SK-N-SH treated with all-trans-retinoic acid at 6 μM for 48 hours (cell line): ENCODE measurements around the gene LYST.

Experiments
- ATAC-seq: fragments of 200-7000 bp; cut with Tn5 transposase; 3 replicates; pipeline ENCODE4 v1.9.1; 2020; ENCODE audit warnings: mild to moderate bottlenecking, moderate library complexity
- ARNTL ChIP-seq: fragments of 450-650 bp; formaldehyde crosslinking; IDR thresholded peaks from 2 replicates; pipeline ENCODE4 v1.5.0; 2020; ENCODE audit warnings: low read depth, mild to moderate bottlenecking, moderate library complexity, borderline replicate concordance
- BACH2 ChIP-seq: fragments of 250-450 bp; sonication (Bioruptor Pico); IDR thresholded peaks from 2 replicates; pipeline ENCODE4 v1.9.0; 2021; ENCODE audit warnings: mild to moderate bottlenecking, borderline replicate concordance
- CREB5 ChIP-seq: fragments of 250-450 bp; sonication (Bioruptor Pico); IDR thresholded peaks from 2 replicates; pipeline ENCODE4 v1.5.1; 2020; ENCODE audit warnings: low read depth, mild to moderate bottlenecking, moderate library complexity
- CSDC2 ChIP-seq: fragments of 250-450 bp; sonication (Bioruptor Pico); IDR thresholded peaks from 2 replicates; pipeline ENCODE4 v1.5.0; 2020; ENCODE audit warnings: mild to moderate bottlenecking, moderate library complexity
- CSRNP3 ChIP-seq: fragments of 250-450 bp; sonication (Bioruptor Pico); IDR thresholded peaks from 2 replicates; pipeline ENCODE4 v1.5.1; 2021; ENCODE audit warnings: mild to moderate bottlenecking, moderate library complexity
- ESRRG ChIP-seq: fragments of 250-450 bp; sonication (Bioruptor Pico); IDR thresholded peaks from 2 replicates; pipeline ENCODE4 v1.6.1; 2021; ENCODE audit warnings: mild to moderate bottlenecking
- GLIS3 ChIP-seq: fragments of 250-450 bp; sonication (Bioruptor Pico); IDR thresholded peaks from 2 replicates; pipeline ENCODE4 v1.5.0; 2020; ENCODE audit warnings: mild to moderate bottlenecking, moderate library complexity
- ISL1 ChIP-seq: fragments of 250-450 bp; sonication (Bioruptor Pico); IDR thresholded peaks from 2 replicates; pipeline ENCODE4 v2.1.2; 2022; ENCODE audit warnings: mild to moderate bottlenecking, moderate library complexity
- PATZ1 ChIP-seq: fragments of 250-450 bp; sonication (Bioruptor Pico); IDR thresholded peaks from 2 replicates; pipeline ENCODE4 v1.8.0; 2020; ENCODE audit warnings: mild to moderate bottlenecking, moderate library complexity, borderline replicate concordance
- PPARA ChIP-seq: fragments of 250-450 bp; sonication (Bioruptor Pico); IDR thresholded peaks from 2 replicates; pipeline ENCODE4 v1.5.0; 2020; ENCODE audit warnings: mild to moderate bottlenecking, borderline replicate concordance
- RARB ChIP-seq: fragments of 250-450 bp; sonication (Bioruptor Pico); IDR thresholded peaks from 2 replicates; pipeline ENCODE4 v1.8.0; 2021; ENCODE audit warnings: mild to moderate bottlenecking, moderate library complexity
- ZC3H10 ChIP-seq: fragments of 250-450 bp; sonication (Bioruptor Pico); IDR thresholded peaks from 2 replicates; pipeline ENCODE4 v1.5.1; 2021; ENCODE audit warnings: mild to moderate bottlenecking, moderate library complexity
- ZFP3 ChIP-seq: fragments of 250-450 bp; sonication (Bioruptor Pico); IDR thresholded peaks from 2 replicates; pipeline ENCODE4 v1.5.0; 2020; ENCODE audit warnings: mild to moderate bottlenecking, moderate library complexity
- ZFP30 ChIP-seq: fragments of 450-650 bp; formaldehyde crosslinking; IDR thresholded peaks from 2 replicates; pipeline ENCODE4 v1.5.0; 2022; ENCODE audit warnings: mild to moderate bottlenecking, moderate library complexity
- ZNF565 ChIP-seq: fragments of 450-650 bp; formaldehyde crosslinking; conservative IDR thresholded peaks from 2 replicates; pipeline ENCODE4 v1.5.0; 2020; ENCODE audit warnings: low read depth, mild to moderate bottlenecking, moderate library complexity

The LYST gene

GRCh38 chr1:235843461-235843961 lies 23.2 kb downstream of the LYST start:
- peak; percentile 99 for ATAC-seq
- TF ChIP-seq ISL1 (CRISPR knock-in tag) (no peak), PATZ1 (CRISPR knock-in tag) (no peak), PPARA (CRISPR knock-in tag) (no peak)

DNA sequence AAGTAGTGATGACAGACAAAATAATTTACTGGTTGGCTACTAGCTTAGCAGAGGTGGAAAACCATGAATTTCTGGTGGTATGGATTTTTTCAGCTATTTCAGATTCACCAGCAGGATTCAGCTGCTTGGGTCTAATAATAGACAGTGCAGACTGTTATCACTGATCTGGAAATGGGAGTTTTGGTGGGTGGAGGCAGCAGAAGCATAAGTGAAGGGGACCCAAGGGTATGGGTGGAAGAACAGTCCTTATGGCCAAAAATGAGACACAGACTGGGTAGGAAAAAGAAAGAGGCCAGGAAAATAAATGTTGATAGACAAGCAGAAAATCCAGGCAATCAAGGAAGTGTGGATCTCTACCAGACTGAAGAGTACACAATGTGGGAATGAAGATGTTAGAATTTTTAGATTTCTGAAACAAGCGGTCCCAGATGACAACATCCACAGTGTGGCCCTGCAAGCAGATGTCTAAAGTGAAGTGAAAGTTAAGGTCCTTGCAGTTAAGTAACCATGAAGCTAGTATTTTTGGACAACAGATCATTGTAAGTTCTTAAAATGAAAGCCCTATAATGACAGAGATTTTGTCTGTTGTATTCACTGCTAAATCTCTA lies 24.7 kb downstream of the LYST start:
- no peak for TF ChIP-seq CREB5 (CRISPR knock-in tag)
- ATAC-seq = no peak

DNA sequence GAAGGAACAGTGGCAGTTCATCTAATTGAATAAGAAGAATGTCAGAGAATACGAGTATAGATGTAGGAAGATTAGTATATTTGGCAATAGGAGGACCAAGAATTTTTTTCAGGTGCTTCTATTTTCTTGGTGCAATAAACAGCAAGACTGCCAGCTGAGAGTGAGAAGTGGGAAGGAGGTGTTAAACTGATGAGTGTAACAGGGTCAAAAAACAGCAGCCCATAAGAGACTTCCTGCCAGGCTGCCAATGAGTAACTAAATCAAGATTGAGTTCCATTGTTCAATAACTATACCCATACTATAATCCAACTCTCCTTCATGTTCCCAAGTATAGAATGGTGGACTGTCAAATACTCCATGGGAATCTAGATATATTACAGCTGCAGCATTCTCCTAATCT lies 28.7 kb downstream of the LYST start:
- no peak for ATAC-seq
- TF ChIP-seq GLIS3 = no peak
- TF ChIP-seq CSRNP3 = no peak
- no peak for TF ChIP-seq RARB (CRISPR knock-in tag)
- TF ChIP-seq ZFP30 = no peak
- TF ChIP-seq PATZ1 (CRISPR knock-in tag) = no peak
- TF ChIP-seq, all 23 proteins: peak for 0

- ATAC-seq = no peak
- TF ChIP-seq CREB5 (CRISPR knock-in tag) = no peak
Measured at GRCh38 chr1:235835226-235835625, 31.5 kb downstream of the LYST start.

GRCh38 chr1:235834620-235835019 lies 32.1 kb downstream of the LYST start:
- no peak for ATAC-seq
- TF ChIP-seq ISL1 (CRISPR knock-in tag) (no peak), PPARA (CRISPR knock-in tag) (no peak), RARB (CRISPR knock-in tag) (no peak), CREB5 (CRISPR knock-in tag) (no peak), PATZ1 (CRISPR knock-in tag) (no peak), BACH2 (CRISPR knock-in tag) (no peak), ZNF565 (CRISPR knock-in tag) (no peak), ARNTL (CRISPR knock-in tag) (no peak), ZC3H10 (CRISPR knock-in tag) (no peak), ESRRG (CRISPR knock-in tag) (no peak), CSDC2 (CRISPR knock-in tag) (no peak), CSRNP3 (no peak), ZFP3 (no peak)
